Measurements from ENCODE around the gene NUP43. TPM values are rescaled to one million over a fixed set of nuclear protein-coding genes. Genes with fewer than 3 reads are reported as not detected.
A peak's percentile ranks its signal among the peaks of the same experiment; 100 is the strongest.

NUP43 gene
- total and polyA plus RNA-seq, 2 of the 13 experiments (the other 11 are each of a cell fraction or from before 2014, with no cell fraction given): 38.9 to 85.1 TPM

DNA sequence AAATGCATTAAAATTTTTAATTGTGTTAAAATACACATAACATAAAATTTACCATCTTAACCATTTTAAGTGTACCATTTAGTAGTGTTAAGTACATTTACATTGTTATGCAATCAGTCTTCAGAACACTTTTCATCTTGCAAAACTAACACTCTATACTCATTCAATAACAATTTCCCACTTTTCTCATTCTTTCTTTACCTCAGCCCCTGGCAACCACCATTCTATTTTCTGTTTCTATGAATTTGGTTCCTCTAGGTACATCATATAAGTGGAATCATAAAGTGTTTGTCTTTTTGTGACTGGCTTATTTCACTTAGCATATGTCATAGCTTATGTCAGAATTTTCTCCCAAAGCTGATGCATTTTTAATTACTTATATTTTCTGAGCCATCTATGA, 35.4 kb upstream of the NUP43 start:
- in situ Hi-C loops (cut with HindIII; ENCODE audit: extremely low pct_ligation_motif_present, low pct_unique_long_range_greater_than_20kb): no loop called here
- no TSS peak for BruUV-seq (replicated peaks)
- Histone ChIP-seq H4K20me1 (ENCODE audit: insufficient read depth, low read length) (no peaks in the 10 kb centered on the region), H3K9ac (ENCODE audit: insufficient read depth, low read depth, low read length) (no peak overlapping the region), H3K4me3 (replicated peaks in 1 of 3; ENCODE audit: insufficient read depth in 1 of 3, low read depth in 2 of 3, low read length in 3 of 3) (no peak overlapping the region), H2AFZ (ENCODE audit: low read length) (no peak overlapping the region), H3K79me2 (ENCODE audit: insufficient read depth, low read length) (no peaks in the 10 kb centered on the region), H3K27me3 (ENCODE audit: control insufficient read depth in 1 of 2, insufficient read depth in 2 of 2, low read length in 2 of 2) (no peaks in the 10 kb centered on the region), H3K27ac (ENCODE audit: extremely low read length, insufficient read depth, low read length) (no peak overlapping the region), H3K36me3 (replicated peaks in 1 of 2; ENCODE audit: control insufficient read depth in 1 of 2, insufficient read depth in 2 of 2, low read length in 2 of 2) (peaks cover 18 to 63% of the 10 kb centered on the region in 2 experiments; a peak in 4 of 5 replicates), H3K4me1 (ENCODE audit: insufficient read depth, low read length) (no peaks in the 10 kb centered on the region), H3K9me3 (ENCODE audit: low read length) (no peaks in the 10 kb centered on the region), H3K4me2 (ENCODE audit: low read depth, low read length) (no peak overlapping the region)
- ChIA-PET POLR2A (no interaction called here), CTCF (ENCODE audit: low intra/inter-chr PET ratio, low total read pairs) (no interaction called here)
- ATAC-seq (no peak), FAIRE-seq (no peak), DNase-seq (ENCODE audit: low spot score) (no peak)
- peak; percentile 33; the same call in 1 of the 2 replicates for TF ChIP-seq CEBPB (IDR thresholded peaks at IDR 0.05; ENCODE audit: borderline replicate concordance, low read depth, low read length)
- no peak for TF ChIP-seq ZSCAN5A (CRISPR knock-in tag; IDR thresholded peaks at IDR 0.05; ENCODE audit: borderline replicate concordance)
- intact Hi-C loops (cut with micrococcal nuclease; ENCODE audit: unreplicated experiment): no loop called here

DNA sequence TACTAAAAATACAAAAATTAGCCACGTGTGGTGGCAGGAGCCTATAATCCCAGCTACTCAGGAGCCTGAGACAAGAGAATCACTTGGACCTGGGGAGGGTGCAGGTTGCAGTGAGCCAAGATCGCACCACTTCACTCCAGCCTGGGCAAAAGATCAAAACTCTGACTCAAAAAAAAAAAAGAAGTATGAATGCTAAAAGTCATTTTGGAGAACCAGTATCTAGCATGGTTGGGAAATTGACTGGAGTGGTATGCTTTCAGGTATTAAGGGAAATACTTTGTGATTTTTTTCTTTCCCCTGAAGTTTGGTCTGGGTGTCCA, 33.3 kb upstream of the NUP43 start:
- WGBS (ENCODE audit: low lambda C conversion rate): 96% methylated on average over 2 of the region's 2 CpGs
- Histone ChIP-seq H2AFZ (ENCODE audit: low read length) (no peak overlapping the region), H3K4me3 (replicated peaks in 1 of 3; ENCODE audit: insufficient read depth in 1 of 3, low read depth in 2 of 3, low read length in 3 of 3) (no peak overlapping the region), H3K79me2 (ENCODE audit: insufficient read depth, low read length) (no peaks in the 10 kb centered on the region), H3K9me3 (ENCODE audit: low read length) (no peaks in the 10 kb centered on the region), H3K36me3 (replicated peaks in 1 of 2; ENCODE audit: control insufficient read depth in 1 of 2, insufficient read depth in 2 of 2, low read length in 2 of 2) (peaks cover 21 to 79% of the 10 kb centered on the region in 2 experiments; a peak in 4 of 5 replicates), H3K27ac (ENCODE audit: extremely low read length, insufficient read depth, low read length) (no peak overlapping the region), H3K4me1 (ENCODE audit: insufficient read depth, low read length) (no peaks in the 10 kb centered on the region), H3K4me2 (ENCODE audit: low read depth, low read length) (no peak overlapping the region), H3K9ac (ENCODE audit: insufficient read depth, low read depth, low read length) (no peak overlapping the region), H3K27me3 (ENCODE audit: control insufficient read depth in 1 of 2, insufficient read depth in 2 of 2, low read length in 2 of 2) (no peaks in the 10 kb centered on the region), H4K20me1 (ENCODE audit: insufficient read depth, low read length) (no peaks in the 10 kb centered on the region)
- ChIA-PET POLR2A (no interaction called here), CTCF (ENCODE audit: low intra/inter-chr PET ratio, low total read pairs) (no interaction called here)
- TF ChIP-seq ZKSCAN8 (CRISPR knock-in tag; IDR thresholded peaks at IDR 0.05; ENCODE audit: borderline replicate concordance) (no peak), ZKSCAN5 (CRISPR knock-in tag; IDR thresholded peaks at IDR 0.05) (no peak), RAD21 (CRISPR knock-in tag; IDR thresholded peaks at IDR 0.05) (no peak), MAZ (IDR thresholded peaks at IDR 0.05; ENCODE audit: borderline replicate concordance, low read depth, low read length) (no peak), MAZ (CRISPR knock-in tag; IDR thresholded peaks at IDR 0.05; ENCODE audit: low read depth) (no peak), ZFY (CRISPR knock-in tag; IDR thresholded peaks at IDR 0.05) (no peak), CCAR2 (optimal IDR thresholded peaks at IDR 0.05; ENCODE audit: low read depth, low read length) (no peak), U2AF1 (optimal IDR thresholded peaks at IDR 0.05; ENCODE audit: low read depth, low read length) (no peak)
- in situ Hi-C loops (cut with HindIII; ENCODE audit: extremely low pct_ligation_motif_present, low pct_unique_long_range_greater_than_20kb): no loop called here
- intact Hi-C loops (cut with micrococcal nuclease; ENCODE audit: unreplicated experiment): no loop called here
- no peak for FAIRE-seq
- no TSS peak for BruUV-seq (replicated peaks)
- no peak for ATAC-seq
- no peak for DNase-seq (ENCODE audit: low spot score)

Measured in HepG2 (cell line).